CD4-positive, alpha-beta T cell (primary cell): ENCODE measurements around the gene AK5. TPM values are rescaled to one million over a fixed set of nuclear protein-coding genes. Genes with fewer than 3 reads are reported as not detected.

ENCODE experiments used
- ATAC-seq: fragments of 200-7000 bp; cut with Tn5 transposase; one replicate; pipeline ENCODE4 v1.10.0; 2022; ENCODE audit warnings: mild to moderate bottlenecking; ENCODE audit not compliant: poor library complexity
- CTCF ChIA-PET: fragments of 350-600 bp; sonication (Branson Sonifier 250); formaldehyde crosslinking; loops from one replicate; lab custom pipeline; 2021; ENCODE audit warnings: antibody characterized with exemption, inconsistent platforms; lab: Charles Lee
- POLR2A ChIA-PET: fragments of 350-600 bp; sonication (Branson Sonifier 250); formaldehyde crosslinking; loops from one replicate; lab custom pipeline; 2021; ENCODE audit warnings: antibody characterized with exemption, inconsistent platforms; lab: Charles Lee
- DNase-seq, 14 experiments: peaks; one replicate each; pipeline ENCODE4 v3.0.0-alpha.2; 2013 to 2020; ENCODE audit warnings: mixed read lengths in 2 of 14
- H3K27ac ChIP-seq, 2 donors: one replicate each; pipeline versions ENCODE4 v1.5.1 to v1.7.0; 2013; ENCODE audit warnings: low read length in 2 of 2, low read depth in 1 of 2, mild to moderate bottlenecking in 1 of 2
- H3K27me3 ChIP-seq, 2 experiments: 1 replicate in 1 of 2; 2 replicates in 1 of 2; pipeline versions ENCODE4 v1.6.1 to v1.7.0; 2013; ENCODE audit warnings: low read length in 2 of 2, control low read depth in 1 of 2, mild to moderate bottlenecking in 1 of 2, moderate library complexity in 1 of 2; ENCODE audit not compliant: insufficient read depth in 2 of 2, control insufficient read depth in 1 of 2
- H3K36me3 ChIP-seq: one replicate; pipeline ENCODE4 v1.6.1; 2013; ENCODE audit warnings: low read length, control low read depth; ENCODE audit not compliant: insufficient read depth
- H3K4me1 ChIP-seq: one replicate; pipeline ENCODE4 v1.6.1; 2013; ENCODE audit warnings: low read length, control low read depth; ENCODE audit not compliant: insufficient read depth
- H3K4me3 ChIP-seq: one replicate; pipeline ENCODE4 v1.5.1; 2013; ENCODE audit warnings: mild to moderate bottlenecking, low read length, moderate library complexity
- H3K9me3 ChIP-seq, 2 experiments: 1 replicate in 1 of 2; 2 replicates in 1 of 2; pipeline versions ENCODE4 v1.6.1 to v1.7.0; 2013; ENCODE audit warnings: low read length in 2 of 2, mild to moderate bottlenecking in 2 of 2, control low read depth in 1 of 2, moderate library complexity in 1 of 2; ENCODE audit not compliant: control insufficient read depth in 1 of 2, insufficient read depth in 1 of 2
- H3K27ac Mint-ChIP-seq: one replicate; pipeline ENCODE4 v1.8.0; 2020; ENCODE audit warnings: mixed read lengths
- H3K27me3 Mint-ChIP-seq: one replicate; pipeline ENCODE4 v1.8.0; 2021; ENCODE audit warnings: mixed read lengths
- H3K36me3 Mint-ChIP-seq: one replicate; pipeline ENCODE4 v1.8.0; 2021; ENCODE audit warnings: low read depth, mixed read lengths
- H3K4me1 Mint-ChIP-seq: one replicate; pipeline ENCODE4 v1.8.0; 2021; ENCODE audit warnings: low read depth, mixed read lengths
- H3K4me3 Mint-ChIP-seq: one replicate; pipeline ENCODE4 v1.8.0; 2020; ENCODE audit warnings: mild to moderate bottlenecking, mixed read lengths
- H3K9me3 Mint-ChIP-seq: one replicate; pipeline ENCODE4 v1.8.0; 2020; ENCODE audit warnings: mixed read lengths
- intact Hi-C, 2 experiments: fragments of 100-400 bp; cut with DNase I in 1 of 2; cut with micrococcal nuclease in 1 of 2; formaldehyde crosslinking; loops; one replicate each; pipeline versions ENCODE4 v1.15.1 to v1.9.0; 2023 to 2025; cut with DNase I, micrococcal nuclease
- total RNA-seq, 174 experiments: library from RNA in 2 of 174; stranded (reverse) in 2 of 174; gene quantifications; one replicate each; pipeline ENCODE4 v1.2.3 and lab custom pipeline; 2021 to 2026
- TF ChIP-seq, protein P1 (sequence below): fragments of 200-600 bp; IDR thresholded peaks from one replicate; pipeline ENCODE4 v1.8.0; 2022; ENCODE audit warnings: antibody characterized with exemption, mild to moderate bottlenecking

The AK5 gene
- total RNA-seq, 2 experiments from 2014 or later = 32.0 TPM

DNA sequence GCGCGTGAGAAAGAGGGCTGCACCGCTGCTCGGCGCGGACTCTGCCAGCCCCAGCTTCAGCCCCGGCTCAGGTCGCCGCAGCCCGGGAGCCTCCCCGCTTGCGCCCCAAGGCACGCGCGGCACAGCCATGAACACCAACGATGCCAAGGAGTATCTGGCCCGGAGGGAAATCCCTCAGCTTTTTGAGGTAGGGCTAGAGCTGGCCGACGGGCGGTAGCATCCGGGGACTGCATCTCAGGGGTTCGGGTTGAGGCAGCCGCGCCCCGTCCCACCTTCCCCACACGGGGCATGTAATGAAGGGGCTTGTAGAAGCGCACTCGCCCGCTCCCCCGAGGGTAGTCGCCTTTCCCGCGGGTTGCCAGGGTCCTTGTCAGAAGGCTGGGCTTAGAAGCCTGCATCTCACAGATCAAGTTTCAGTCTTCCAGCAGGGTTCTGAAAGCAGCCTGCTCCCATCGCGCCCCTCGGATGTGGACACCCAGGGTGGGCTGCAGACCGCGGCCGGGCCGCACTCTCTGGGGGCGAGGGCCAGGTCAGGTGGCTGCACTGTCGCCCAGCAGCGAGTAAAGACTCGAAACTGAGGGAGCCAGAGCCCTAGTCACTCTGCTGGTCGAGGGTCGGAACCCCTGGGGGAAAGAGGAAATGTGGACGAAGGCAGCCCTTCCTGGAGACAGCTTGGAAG is 507 bp downstream of the AK5 start:
- TF ChIP-seq, protein P1, sequence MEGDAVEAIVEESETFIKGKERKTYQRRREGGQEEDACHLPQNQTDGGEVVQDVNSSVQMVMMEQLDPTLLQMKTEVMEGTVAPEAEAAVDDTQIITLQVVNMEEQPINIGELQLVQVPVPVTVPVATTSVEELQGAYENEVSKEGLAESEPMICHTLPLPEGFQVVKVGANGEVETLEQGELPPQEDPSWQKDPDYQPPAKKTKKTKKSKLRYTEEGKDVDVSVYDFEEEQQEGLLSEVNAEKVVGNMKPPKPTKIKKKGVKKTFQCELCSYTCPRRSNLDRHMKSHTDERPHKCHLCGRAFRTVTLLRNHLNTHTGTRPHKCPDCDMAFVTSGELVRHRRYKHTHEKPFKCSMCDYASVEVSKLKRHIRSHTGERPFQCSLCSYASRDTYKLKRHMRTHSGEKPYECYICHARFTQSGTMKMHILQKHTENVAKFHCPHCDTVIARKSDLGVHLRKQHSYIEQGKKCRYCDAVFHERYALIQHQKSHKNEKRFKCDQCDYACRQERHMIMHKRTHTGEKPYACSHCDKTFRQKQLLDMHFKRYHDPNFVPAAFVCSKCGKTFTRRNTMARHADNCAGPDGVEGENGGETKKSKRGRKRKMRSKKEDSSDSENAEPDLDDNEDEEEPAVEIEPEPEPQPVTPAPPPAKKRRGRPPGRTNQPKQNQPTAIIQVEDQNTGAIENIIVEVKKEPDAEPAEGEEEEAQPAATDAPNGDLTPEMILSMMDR = no peak
- Mint-ChIP-seq H3K27ac (peak overlapping the region; percentile 62), H3K4me1 (peaks cover 55% of the 10 kb centered on the region), H3K9me3 (no peaks in the 10 kb centered on the region), H3K36me3 (peaks cover 5% of the 10 kb centered on the region), H3K27me3 (no peaks in the 10 kb centered on the region), H3K4me3 (peak overlapping the region; percentile 88)
- CTCF ChIA-PET = no interaction called here
- peak; percentile 10 to 69 (median 30) for DNase-seq
- intact Hi-C loops = loop anchor here (5.0 kb wide), 2 partner anchors 65 to 150 kb away; partner anchors contain the start of gene PIGK (in 1 of the 2)
- POLR2A ChIA-PET = interaction anchor here (0.5 to 3.6 kb wide), 16 partner anchors 13 to 696 kb away, joined by 3 to 35 read pairs (median 8); partner anchors contain the start of genes FUBP1, PIGK and ZZZ3
- H3K9me3 ChIP-seq = no peaks in the 10 kb centered on the region
- peaks cover 0 to 11% of the 10 kb centered on the region in 2 experiments for H3K27me3 ChIP-seq
- peak; percentile 59 for ATAC-seq
- H3K36me3 ChIP-seq = no peaks in the 10 kb centered on the region
- H3K27ac ChIP-seq = peak overlapping the region in 1 of 2 donors; percentile 51
- peaks cover 33% of the 10 kb centered on the region for H3K4me1 ChIP-seq
- H3K4me3 ChIP-seq = peak overlapping the region; percentile 69

DNA sequence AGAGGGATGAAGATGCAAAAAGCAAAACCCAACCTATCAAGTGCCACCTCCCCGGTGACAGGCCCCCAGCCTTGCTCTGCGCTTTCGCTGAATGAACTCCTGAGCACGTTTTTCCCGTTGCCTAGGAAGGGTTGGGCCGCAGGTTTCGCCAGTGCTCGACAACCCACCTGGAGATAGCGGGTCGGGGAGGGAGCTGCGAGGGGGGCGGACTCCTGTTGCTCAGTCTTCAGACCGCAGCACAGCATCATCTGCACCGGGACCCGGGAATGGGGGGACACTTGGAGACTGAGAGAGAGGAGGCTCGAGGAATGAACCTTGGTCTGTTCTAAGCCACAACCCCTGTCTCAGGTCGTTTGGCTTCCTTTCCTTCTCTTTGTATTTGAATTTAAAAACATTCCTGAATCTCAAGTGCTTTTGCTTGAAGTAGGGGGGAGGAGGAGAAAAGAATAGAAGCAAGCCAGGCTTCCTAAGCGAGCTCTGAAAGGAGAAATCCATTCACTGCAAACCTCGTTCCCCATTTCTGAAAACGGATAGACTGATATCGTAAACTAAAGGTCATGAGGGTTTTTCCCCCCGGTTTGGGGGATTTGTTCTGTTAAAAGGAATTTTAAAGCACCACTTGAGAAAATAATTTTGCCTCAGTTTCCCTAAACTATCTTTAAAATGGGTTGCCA is 1.2 kb downstream of the AK5 start:
- Histone ChIP-seq H3K4me3 (peak overlapping the region; percentile 69), H3K27me3 (peaks cover 0 to 11% of the 10 kb centered on the region in 2 experiments), H3K4me1 (peaks cover 33% of the 10 kb centered on the region), H3K36me3 (no peaks in the 10 kb centered on the region), H3K9me3 (no peaks in the 10 kb centered on the region), H3K27ac (peak overlapping the region in 1 of 2 donors; percentile 51)
- ATAC-seq (peak; percentile 35), DNase-seq (peak in 9 of 14 experiments; percentile 3 to 37 (median 22))
- peak overlapping the region; percentile 88 for H3K4me3 Mint-ChIP-seq
- no peaks in the 10 kb centered on the region for H3K27me3 Mint-ChIP-seq
- POLR2A ChIA-PET = interaction anchor here (1.0 to 3.6 kb wide), 11 partner anchors 17 to 695 kb away, joined by 3 to 35 read pairs (median 9); partner anchors contain the start of genes FUBP1, PIGK and ZZZ3
- intact Hi-C loops = loop anchor here (5.0 kb wide), 2 partner anchors 66 to 149 kb away; partner anchors contain the start of gene PIGK (in 1 of the 2)
- no peaks in the 10 kb centered on the region for H3K9me3 Mint-ChIP-seq
- peaks cover 11% of the 10 kb centered on the region for H3K36me3 Mint-ChIP-seq
- peaks cover 53% of the 10 kb centered on the region for H3K4me1 Mint-ChIP-seq
- CTCF ChIA-PET = no interaction called here
- TF ChIP-seq, protein P1 = no peak
- peak overlapping the region; percentile 62 for H3K27ac Mint-ChIP-seq

DNA sequence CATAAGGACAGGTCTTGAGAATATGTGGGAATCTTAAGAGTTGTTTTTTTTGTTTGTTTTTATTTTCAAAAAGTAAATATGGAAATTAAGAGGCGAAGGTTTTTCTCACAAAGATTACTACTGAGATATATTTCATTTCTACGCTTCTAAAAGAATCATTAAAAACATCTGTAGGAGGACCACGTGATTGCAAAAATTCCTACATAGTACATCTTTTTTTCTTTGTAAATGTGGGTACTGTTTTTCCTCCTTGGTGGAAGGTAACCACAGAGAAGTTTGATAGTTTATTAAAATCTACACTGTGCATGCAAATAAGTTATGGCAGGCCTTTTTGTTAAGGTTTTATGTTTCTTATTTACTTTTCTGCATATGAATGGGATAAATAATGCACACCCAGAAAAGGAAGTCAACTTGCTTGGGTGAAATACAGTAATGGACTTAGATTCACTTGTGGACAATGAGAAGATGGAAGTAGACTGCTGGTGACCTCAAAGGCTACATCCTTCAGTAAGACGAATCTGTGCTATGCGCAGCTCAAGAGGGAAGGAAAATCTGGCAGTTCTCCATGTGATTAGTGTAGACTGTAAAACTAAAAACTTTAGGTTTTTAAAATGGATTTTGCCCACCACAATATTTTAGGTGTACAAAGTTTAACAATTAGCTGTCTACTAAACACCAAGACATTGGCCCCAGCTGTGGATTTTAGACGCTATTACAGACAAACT is 2.0 kb downstream of the AK5 start:
- H3K4me1 Mint-ChIP-seq = peaks cover 57% of the 10 kb centered on the region
- intact Hi-C loops = loop anchor here (5.0 kb wide), 2 partner anchors 67 to 148 kb away; partner anchors contain the start of gene PIGK (in 1 of the 2)
- Histone ChIP-seq H3K36me3 (no peaks in the 10 kb centered on the region), H3K9me3 (no peaks in the 10 kb centered on the region), H3K27ac (no peak overlapping the region), H3K4me1 (peaks cover 33% of the 10 kb centered on the region), H3K27me3 (peaks cover 0 to 11% of the 10 kb centered on the region in 2 experiments), H3K4me3 (no peak overlapping the region)
- no peak for DNase-seq
- no peaks in the 10 kb centered on the region for H3K9me3 Mint-ChIP-seq
- peak overlapping the region; percentile 88 for H3K4me3 Mint-ChIP-seq
- no peak for ATAC-seq
- POLR2A ChIA-PET = interaction anchor here (1.0 to 3.6 kb wide), 3 partner anchors 24 to 694 kb away, joined by 4 to 35 read pairs (median 5); partner anchors contain the start of gene FUBP1
- CTCF ChIA-PET = no interaction called here
- H3K27ac Mint-ChIP-seq = peak overlapping the region; percentile 62
- TF ChIP-seq, protein P1 = no peak
- no peaks in the 10 kb centered on the region for H3K27me3 Mint-ChIP-seq
- peaks cover 20% of the 10 kb centered on the region for H3K36me3 Mint-ChIP-seq
